Measurements from ENCODE around the gene ARSK.

DNA sequence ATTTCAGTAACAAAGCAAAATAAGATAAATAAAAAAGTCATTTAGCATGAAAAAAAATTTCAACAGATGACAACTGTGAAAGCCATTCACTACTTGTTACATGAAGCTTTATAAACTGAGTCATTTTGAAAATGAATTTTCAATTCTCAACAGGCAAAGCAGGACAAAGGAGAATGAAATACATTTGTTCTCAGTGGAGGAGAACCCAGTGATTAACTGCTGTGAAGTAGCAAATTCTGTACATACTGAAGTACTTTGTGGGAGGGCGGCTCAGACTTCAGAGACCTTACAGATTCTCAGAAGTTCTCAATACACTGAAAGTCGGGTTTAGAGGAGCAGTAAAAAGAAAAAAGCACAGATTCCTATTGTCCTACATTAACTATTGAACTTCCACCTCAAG lies 21.8 kb upstream of the ARSK start:
- TF ChIP-seq CHD2 (IDR thresholded peaks at IDR 0.05; ENCODE audit: borderline replicate concordance, low read depth, low read length): no peak
- no peak for TF ChIP-seq SPI1 (IDR thresholded peaks at IDR 0.05; ENCODE audit: borderline replicate concordance, insufficient read depth, low read depth, low read length)
- TF ChIP-seq GABPA (IDR thresholded peaks at IDR 0.05; ENCODE audit: low read depth): no peak
- TF ChIP-seq, protein P1, sequence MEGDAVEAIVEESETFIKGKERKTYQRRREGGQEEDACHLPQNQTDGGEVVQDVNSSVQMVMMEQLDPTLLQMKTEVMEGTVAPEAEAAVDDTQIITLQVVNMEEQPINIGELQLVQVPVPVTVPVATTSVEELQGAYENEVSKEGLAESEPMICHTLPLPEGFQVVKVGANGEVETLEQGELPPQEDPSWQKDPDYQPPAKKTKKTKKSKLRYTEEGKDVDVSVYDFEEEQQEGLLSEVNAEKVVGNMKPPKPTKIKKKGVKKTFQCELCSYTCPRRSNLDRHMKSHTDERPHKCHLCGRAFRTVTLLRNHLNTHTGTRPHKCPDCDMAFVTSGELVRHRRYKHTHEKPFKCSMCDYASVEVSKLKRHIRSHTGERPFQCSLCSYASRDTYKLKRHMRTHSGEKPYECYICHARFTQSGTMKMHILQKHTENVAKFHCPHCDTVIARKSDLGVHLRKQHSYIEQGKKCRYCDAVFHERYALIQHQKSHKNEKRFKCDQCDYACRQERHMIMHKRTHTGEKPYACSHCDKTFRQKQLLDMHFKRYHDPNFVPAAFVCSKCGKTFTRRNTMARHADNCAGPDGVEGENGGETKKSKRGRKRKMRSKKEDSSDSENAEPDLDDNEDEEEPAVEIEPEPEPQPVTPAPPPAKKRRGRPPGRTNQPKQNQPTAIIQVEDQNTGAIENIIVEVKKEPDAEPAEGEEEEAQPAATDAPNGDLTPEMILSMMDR (IDR thresholded peaks at IDR 0.05 in 2 of 3, conservative IDR thresholded peaks at IDR 0.05 in 1 of 3; ENCODE audit: control insufficient read depth in 2 of 3, extremely low read depth in 1 of 3, insufficient read depth in 1 of 3, low read depth in 3 of 3, low read length in 3 of 3): no peak
- TF ChIP-seq, protein P2, sequence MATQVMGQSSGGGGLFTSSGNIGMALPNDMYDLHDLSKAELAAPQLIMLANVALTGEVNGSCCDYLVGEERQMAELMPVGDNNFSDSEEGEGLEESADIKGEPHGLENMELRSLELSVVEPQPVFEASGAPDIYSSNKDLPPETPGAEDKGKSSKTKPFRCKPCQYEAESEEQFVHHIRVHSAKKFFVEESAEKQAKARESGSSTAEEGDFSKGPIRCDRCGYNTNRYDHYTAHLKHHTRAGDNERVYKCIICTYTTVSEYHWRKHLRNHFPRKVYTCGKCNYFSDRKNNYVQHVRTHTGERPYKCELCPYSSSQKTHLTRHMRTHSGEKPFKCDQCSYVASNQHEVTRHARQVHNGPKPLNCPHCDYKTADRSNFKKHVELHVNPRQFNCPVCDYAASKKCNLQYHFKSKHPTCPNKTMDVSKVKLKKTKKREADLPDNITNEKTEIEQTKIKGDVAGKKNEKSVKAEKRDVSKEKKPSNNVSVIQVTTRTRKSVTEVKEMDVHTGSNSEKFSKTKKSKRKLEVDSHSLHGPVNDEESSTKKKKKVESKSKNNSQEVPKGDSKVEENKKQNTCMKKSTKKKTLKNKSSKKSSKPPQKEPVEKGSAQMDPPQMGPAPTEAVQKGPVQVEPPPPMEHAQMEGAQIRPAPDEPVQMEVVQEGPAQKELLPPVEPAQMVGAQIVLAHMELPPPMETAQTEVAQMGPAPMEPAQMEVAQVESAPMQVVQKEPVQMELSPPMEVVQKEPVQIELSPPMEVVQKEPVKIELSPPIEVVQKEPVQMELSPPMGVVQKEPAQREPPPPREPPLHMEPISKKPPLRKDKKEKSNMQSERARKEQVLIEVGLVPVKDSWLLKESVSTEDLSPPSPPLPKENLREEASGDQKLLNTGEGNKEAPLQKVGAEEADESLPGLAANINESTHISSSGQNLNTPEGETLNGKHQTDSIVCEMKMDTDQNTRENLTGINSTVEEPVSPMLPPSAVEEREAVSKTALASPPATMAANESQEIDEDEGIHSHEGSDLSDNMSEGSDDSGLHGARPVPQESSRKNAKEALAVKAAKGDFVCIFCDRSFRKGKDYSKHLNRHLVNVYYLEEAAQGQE (IDR thresholded peaks at IDR 0.05; ENCODE audit: low read depth, low read length): no peak
- TF ChIP-seq SIN3A (IDR thresholded peaks at IDR 0.05; ENCODE audit: low read depth, low read length): no peak
- TF ChIP-seq CREM (IDR thresholded peaks at IDR 0.05; ENCODE audit: low read depth): no peak
- TF ChIP-seq NFIC (IDR thresholded peaks at IDR 0.05; ENCODE audit: low read depth, low read length): no peak

Measured in GM12878 (cell line).